Stimulated activated CD4-positive, alpha-beta T cell treated with anti-CD3 and anti-CD28 coated beads, Interleukin-12 subunit alpha, Interleukin-12 subunit beta, amount 100 ng/mL, for 4 hours (primary cell): Measurements from ENCODE around the gene ARHGEF2.
"Not testable (repeated sequence)": the region's sequence is repeated elsewhere in the genome, so short reads cannot be mapped to it uniquely, and the experiment has no call there.

Experiments used
- DNase-seq: peaks from one replicate; pipeline ENCODE4 v3.0.0-alpha.2; 2020

ARHGEF2 gene

DNA sequence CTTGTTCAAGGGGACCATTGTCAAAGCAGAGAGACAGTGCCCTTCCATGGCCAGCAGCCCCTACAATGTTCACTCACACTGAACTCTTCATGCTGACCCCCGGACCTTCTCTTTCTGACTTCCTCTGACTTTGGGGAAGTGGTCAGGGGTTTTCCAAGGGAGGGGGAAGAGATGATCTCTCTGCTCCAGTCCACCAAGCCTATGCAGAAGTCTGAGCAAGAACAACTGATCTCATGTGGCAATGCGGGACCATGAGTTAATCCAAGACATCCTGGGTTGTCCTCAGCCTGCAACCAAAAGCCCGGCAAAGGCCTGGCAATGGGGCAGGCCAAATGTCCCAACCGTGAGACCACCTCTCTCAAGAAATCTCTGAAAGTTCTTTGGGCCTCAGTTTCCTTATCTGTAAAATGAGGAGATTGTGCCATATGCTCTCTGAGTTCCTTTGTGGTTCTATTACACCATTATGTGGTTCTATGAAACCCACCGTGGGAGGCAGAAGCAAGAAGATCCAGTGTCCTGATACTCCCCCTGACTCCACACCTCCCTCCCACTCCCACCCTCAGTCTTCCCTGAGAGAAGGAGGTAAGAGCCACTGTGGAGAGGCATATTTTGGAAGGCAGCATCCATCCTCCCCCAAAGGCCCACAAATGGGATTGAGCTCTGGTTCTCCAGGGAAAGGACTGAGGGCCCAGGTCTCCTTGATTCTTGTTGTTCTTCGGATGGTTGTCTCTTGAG is 11.8 kb upstream of the ARHGEF2 start:
- DNase-seq = no peak

DNA sequence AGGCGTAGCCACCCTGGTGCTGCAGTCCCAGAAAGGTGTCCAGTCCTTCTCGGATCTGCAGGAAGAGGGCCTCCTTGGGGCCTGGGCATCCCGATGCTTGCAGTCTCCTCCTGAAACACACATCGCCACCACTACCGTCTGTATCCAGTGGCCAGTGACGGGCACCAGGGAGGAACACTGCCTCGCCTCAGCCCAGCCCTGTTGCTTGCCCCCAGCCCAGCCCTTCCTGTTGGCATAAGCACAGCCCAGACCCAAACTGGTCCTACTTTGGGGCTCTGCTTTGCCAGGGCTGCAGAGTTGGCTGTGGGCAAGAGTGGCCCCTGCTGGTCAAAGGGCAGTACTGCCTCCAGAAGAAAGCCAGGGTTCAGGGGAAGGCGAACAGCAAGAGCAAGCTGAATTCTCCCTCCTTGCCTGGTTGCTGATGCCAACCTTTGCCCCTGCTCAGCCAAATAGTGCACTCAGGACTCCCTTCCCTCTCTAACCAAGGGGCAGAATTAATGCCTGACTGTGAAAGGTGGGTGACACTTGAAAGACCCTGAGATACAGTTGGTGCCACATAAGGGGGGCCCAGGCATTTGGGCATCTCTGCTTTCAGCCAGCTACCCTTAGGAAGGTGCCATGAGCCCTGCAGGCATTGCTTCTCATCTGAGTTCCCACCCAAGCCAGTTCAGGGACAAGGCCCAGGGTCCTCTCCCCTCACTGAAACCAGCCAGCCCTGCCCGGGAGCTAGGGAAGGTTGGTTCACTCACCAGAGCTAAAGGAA is 11.1 kb upstream of the ARHGEF2 start:
- peak; percentile 66 for DNase-seq

DNA sequence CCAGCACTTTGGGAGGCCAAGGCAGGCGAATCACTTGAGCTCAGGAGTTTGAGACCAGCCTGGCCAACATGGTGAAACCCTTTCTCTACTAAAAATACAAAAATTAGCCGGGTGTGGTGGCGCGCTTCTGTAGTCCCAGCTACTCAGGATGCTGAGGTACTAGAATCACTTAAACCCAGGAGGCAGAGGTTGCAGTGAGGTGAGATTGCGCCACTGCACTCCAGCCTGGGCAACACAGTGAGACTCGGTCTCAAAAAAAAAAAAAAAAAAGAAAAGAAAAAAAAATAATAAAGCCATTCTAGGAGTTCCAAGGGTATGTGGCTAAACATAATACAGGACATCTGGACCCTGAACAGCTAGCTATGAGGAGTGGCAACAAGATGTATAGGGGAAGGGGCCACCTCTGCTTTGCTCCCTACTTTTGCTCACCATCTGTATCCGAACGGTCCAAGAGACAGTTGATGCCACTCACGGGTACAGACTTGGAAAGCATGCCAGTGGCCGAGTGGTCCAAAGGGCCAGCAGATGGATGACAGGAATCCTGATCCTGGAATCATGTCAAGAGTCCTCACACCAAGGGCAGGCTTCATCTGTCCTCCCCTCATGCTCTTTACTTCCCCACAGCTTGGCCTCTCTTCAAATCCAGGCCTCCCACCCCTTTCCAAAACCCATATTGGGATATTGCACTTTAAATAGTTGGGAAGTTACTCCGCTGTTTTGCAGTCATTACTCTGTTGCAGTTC is 6.7 kb upstream of the ARHGEF2 start:
- DNase-seq = not testable (repeated sequence)

DNA sequence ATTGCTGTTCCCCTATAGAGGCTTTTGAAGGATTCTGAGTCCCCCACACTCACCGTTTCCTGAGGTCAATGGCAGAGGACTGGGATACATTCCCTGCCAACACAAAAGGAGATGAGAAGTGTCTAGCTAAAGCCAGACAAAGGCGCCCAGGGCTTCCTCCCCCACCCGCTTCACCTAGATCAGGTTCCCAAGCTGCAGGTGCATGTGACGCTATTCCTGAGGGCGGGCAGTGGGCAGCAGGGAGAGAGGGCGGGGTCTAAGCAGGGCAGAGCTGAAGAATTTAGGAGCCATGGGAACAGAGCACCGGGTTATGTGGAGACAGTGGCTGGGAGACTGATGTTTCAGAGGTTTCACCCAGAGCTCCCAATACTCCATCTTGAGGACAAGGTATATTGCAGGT is 6.0 kb upstream of the ARHGEF2 start:
- no peak for DNase-seq

DNA sequence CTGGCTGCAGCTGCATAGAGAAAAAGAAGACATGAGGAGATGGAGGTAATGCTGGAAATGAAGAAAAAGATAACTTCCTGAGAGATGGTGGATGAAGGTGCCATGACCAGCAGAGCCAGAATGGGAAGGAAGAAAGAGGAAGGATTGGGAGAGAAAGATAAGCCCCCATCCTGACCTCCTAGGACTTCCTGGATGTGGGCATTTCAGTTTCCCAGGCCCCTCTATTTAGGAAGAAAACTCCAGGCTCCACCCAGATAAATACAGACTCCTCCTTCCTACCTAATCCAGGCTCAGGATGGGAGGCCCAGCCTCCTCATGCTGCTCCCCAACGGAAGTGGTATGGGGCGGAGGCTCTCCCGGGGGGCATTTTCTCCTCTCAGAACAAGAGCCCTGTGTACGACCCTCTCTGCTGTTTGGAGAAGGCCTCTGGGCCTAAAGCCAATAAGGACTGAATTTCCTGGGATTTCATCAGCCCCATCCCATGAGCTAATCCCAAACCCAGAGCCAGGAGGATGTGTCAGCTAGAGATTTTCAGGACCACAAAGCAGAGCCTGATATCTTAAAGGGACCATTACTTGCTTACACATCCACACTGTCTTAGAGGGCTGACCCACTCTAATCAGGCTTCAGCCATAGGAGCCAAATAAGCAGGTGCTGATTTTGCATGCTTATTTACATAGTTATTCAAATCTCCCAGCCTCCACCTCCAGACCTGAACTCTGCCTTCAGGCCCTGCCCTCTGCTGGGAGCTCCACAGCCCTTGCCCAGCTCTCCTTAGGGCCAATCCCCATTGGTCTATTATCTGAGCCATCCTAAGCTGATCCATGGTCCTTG is 5.1 kb upstream of the ARHGEF2 start:
- no peak for DNase-seq

DNA sequence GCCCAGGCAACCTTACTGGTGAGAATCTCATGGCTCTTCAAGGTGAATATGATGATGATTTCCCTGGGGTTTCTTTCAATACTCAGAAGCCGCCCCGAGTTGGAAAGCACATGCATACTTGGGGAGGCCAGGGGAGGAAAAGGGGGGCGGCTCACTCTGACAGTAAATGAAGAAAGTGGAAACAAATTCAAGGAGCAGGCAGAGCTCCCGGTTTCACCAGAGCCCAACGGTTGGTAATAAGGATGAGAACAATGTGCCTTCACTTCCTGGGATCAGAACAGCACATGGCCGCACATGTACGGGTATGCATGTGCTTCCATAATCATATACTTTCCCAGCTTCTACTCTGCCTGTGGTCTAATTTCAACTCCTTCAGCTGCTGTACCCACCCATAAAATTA is 3.8 kb upstream of the ARHGEF2 start:
- DNase-seq = no peak

DNA sequence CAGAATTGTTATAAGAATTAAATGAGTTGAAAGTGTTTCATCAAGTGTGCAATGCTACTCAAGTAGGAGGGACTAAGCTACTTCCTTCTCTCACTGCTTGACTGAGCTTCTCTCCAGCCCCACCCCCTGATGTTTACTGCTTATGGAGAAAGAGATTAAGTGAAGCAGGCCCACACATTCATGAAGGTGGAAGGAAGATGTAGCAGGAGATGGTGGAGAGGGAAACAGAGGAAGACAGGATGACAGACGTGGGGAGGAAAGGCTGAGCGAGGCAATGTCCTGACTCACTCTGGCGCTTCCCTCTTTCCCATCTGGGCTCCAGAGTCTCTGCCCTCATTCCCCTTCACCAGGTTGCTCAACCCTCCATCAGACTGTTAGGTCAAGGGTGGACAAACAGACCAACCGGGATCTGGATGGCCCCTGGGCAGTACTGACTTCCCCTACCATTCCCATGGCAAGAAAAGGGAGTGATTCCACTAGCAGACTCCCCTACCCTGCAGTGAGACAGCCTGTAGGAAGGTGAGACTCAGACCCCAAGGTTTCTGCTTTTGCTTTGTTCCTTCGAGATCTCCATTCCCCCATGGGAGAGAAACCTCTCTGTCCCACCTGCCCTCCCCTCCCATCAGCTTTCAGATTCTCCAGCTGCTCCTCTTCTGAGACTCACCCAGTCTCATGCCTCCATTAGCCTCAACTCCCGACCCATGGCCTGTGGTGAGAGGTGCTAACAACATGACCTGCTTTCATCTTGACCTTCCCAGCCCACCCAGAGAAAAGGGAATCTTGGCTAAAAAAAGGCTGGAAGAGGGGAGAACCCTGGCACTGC is 3.1 kb upstream of the ARHGEF2 start:
- DNase-seq = no peak

DNA sequence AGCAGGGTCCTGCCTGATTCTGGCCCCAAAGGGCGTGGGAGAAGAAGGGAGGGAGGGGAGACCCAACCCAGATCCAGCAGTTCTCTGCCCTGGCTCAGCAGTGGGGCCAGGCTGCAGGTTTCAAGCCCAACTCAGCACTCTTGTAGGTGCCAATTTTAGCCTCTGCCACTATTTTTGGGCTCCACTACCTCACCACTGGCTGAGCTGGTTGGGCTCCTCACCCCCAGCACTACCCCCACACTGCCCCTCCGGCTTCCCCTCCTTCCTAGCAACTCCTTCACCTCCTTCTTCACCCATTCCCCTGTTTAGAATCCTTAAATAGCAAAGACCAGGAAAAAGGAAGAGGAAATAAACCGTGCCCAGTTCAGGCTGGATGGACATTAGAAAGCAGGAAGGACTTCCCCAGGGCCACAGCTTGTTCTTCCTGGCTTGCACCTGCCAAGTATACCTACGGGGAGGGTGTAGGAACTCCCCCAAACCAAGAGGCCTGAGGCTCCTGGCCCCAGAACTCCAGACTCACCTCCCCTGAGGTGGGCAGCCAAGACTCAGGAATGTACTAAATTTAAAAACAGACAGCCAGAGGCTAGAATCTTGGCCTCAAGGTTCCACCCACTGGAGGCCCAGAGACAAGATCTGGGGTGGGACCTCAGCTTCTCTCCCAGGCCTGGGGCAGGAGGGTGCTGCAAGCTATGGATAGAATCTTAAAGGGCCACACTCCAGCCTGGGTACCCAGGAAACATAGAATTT is 1.4 kb upstream of the ARHGEF2 start:
- DNase-seq = no peak

DNA sequence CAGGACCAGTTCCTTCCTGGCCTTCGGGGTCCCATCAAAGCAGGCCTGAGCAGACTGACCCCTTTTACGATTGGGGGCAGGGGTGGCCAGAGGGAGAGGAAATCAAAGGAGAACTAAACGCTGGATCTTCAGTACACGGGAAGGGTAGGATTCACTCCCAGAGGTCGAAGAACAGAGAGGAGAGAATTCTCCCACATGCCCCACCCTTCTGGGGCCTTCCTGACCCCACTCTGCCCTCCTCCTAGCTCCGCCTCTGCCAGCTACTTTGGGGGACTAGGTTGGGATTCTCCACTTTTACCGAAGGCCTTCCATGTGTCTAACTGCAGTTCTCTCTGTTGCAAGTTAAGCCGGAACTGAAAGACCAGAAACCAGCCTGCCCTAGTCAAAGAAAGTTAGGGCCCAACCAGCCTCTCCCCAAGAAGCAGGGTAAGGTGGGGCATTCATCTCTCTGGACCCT is 654 bp upstream of the ARHGEF2 start:
- DNase-seq = no peak

DNA sequence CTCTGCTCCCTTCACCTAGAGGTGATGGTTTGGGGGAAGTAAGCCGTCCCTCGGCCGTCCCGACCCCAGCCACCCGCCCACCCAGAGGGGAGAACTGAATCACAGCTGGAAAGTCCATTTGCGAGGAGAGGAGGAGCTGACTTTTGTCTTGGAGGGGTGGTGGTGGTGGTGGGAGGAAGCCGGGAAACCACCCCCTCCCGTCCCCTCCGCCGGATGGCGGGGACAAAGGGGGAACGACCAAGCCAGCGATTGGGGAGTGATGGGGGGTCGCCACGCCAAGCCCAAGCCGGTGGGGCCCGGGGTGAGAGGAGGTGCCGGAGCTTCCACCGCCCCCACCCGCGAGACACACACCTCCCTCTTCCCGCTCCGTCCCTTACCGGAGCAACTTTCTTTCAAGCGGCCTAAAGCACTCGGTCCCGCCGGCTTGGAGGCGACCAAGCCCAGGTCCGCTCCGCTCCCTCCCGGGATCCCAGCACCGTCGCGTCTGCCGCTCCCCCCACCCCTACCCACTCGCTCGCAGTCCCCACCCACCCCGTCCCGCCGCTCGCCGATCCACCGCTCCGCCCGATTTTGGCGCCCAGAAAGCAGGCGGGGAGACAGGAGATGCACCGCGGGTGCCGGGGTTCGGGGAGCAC is 540 bp downstream of the ARHGEF2 start:
- DNase-seq = peak; percentile 65

DNA sequence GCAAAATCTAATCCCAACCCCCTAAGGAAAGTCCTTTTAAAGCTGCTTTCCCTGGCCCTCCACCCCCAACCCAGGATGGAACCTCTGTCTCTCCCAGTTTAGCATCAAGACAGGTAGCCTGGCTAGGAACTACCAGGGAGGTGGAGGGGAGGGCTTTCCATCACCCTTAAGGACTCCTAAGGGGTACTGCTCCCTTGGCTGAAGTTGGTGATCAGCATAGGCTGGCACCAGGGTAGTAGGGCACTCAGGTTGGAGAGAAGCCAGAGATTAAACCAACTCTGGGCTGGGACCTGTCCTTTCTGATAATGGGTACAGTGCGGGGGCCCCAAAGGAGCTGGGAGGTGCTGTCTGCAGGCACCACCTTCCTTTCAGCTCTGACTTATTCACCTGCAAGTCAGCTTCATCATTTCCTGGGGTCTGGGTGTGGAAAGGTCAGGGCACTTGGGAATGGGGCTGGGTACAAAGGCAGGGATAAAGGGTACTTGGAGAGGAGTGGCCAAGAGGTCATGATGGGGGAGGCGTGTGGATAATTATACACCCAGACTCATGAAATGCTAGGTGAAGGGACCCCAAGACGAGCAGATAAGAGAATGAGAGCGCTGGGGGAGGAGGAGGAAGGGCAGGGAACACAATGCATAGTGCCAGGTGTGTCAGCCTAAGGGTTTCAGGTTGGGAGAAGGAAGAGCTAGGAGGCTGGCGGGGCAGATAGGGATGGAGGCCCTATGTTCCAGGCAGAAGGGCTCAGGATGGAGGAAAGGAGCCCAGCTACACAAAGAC is 1.2 kb downstream of the ARHGEF2 start:
- no peak for DNase-seq

DNA sequence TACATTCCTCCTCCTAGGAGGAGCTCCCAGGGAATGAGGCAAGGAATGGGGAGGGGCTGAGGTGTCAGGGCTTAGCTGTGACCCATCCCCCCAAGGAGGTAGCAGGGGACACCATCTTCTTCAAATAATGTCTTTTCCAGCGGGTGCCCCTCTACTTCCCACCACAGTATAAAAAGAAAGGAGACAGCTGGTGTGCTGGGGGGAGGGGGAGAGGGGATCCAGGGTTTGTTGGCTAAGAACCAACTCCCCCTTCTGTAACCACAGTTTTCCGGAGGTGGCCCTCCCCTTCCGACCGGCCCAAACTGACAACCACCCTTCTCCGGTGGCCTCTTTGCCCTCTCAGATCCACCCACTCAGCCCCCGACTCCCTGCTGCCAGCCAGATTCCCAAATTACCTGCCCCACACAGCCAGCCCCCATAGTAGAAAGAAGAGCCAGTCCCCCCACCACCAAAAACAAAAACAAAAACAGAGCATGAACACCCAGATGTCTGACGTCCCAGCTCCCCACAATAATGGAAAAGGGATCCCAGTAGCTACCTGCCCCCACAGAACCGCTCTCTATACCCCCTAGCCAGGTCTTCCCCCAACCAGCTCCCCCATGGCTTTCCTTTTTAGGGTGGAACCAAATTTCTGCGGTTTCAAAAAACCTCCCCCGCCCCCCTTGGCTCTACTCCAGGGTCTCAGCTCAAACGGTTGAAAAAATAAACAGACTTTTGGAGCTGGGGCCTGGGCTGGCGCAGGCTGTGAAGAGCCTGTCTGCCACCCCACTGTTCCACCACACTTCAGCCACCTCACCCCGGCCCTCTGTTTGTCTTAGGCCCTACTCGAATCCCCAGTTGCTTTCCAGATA is 2.1 kb downstream of the ARHGEF2 start:
- DNase-seq = peak; percentile 52

DNA sequence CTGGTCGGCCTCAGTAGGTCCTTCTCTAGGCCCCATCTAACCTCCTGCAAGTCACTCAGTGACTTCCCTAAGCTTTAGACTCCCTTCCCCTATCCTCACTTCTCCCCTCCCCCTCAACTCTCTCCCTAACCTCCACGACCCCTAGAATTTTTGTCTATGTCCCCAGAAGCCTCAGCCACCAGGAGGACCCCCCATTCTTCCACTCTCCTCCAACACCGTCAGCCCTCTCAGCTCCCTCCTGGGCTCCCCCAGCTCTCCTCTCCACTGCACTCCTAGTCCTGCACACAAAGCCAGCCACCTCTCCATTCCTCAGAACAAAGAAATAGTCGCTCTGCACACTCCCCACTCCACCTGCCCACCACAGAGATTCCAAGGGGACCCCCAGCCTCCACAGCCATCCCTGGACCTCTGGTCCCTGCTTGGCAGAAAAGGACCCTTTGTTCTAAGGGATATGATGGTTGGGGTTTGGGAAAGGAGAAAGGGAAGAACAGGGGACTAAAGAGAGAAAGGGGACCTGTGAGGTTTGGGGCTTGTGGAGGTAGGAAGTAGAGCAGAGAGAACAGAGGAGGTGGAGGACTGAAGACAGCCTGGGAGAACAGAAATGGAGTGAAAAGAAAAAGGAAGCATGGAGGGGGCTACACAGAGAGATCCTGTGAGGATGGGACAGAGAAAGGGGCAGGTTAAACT is 2.8 kb downstream of the ARHGEF2 start:
- DNase-seq = no peak

DNA sequence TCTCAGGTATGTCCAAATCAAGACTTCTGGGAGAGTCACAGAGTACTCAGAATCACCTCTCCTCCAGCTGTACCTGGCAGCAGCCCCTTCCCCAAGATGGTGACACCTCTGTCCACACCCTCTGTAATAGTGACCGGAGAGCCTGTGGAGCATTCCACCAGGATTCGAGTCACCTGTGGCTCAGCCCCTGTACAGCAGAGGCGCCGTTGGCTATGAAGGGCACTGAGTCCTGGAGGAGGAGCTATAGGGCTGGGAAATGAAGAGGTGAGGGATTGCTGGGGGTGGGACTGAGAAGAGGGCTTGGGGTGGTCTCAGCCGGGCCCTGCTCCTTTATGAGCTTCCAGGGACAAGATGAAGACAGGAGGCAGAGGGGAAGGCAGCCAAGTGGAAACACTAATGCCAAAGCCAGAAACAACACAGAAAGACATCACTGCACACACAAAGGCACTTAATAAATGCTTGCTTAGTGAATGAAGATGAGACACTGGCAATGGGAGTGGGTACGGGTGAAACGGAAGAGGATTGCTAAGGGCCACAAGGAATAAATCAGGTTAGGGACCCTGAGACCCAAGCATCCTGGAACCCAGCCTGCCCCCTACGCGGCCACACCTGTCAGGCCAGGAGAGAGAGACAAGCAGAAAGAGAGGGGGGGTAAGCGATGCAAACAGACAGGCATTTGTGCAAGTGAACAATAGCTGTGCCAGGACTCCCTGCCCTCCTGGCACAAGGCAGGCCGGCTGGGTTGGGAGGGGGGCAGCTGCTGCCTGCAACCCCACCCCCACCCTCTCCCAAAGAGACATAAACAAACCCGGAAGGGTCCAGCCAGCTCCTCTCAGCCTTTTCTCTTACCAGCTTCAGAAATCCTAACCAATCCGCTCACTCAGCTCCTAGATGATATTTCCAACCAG is 3.9 kb downstream of the ARHGEF2 start:
- DNase-seq = no peak

DNA sequence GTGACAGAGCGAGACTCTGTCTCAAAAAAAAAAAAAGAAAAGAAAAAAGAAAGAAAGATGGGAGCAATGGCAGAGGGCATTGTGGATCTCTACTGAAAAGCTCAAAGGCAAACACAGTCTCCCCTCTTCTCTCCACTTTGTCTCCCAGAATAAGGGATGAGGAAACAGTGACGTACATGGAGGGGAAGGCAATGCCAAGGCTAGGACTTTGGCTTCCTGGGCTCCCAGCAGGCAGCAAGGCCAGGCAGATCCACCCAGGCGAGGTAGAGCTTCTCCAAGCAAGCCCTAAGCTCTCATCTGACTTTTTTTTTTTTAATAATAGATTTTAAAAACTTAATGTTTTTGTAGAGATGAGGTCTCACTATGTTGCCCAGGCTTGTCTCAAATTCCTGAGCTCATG is 4.6 kb downstream of the ARHGEF2 start:
- no peak for DNase-seq

DNA sequence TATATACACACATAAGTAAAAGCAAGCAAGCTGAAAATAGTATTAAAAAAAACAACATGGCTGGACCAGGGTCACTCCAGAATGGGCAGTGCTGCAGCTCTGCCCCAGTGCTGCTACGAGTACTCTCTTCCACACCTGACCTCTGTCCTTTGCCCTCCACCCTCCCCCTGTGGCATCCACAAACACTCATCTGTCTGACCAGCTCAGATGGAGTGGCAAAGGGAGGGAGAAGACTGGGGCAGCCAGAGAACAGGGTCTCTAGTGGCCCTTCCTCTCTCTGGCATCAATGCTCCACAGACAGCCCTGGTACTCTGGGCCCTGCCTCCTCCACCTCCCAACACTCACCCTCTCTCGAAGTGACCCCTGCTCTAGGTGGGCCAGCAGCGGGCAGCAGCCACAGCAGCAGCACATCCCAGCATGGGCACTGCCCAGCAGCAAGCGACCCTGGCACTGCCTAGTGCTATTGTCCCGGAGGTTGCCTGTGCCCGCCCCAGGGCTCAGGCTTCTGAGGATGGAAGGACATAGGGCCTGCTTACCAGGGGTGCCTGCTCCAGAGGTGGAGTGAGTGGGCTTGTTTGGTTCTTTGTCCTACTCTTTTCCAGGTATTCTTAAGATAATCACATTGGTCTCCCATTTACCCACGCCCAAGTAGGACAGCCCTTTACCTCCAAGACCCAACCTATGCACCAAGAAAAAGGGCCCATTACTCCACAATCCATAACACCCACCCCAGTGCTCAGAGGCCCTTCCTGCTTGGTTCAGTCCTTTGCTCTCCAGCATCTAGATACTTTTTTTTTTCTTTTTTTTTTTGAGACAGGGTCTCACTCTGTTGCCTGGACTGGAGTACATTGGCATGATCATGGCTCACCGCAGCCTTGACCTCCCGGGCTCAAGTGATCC is 6.2 kb downstream of the ARHGEF2 start:
- no peak for DNase-seq
